Erythroblast (primary cell): ENCODE measurements around the gene TIMM13.

ENCODE experiments used
- GATA1 ChIP-seq: IDR thresholded peaks from 2 replicates; pipeline ENCODE4 v1.6.1; 2011; ENCODE audit warnings: low read depth, mild to moderate bottlenecking, control low read depth, low read length, moderate library complexity
- POLR2A ChIP-seq: IDR thresholded peaks from 2 replicates; pipeline ENCODE4 v1.6.1; 2011; ENCODE audit warnings: mild to moderate bottlenecking, low read length

DNA sequence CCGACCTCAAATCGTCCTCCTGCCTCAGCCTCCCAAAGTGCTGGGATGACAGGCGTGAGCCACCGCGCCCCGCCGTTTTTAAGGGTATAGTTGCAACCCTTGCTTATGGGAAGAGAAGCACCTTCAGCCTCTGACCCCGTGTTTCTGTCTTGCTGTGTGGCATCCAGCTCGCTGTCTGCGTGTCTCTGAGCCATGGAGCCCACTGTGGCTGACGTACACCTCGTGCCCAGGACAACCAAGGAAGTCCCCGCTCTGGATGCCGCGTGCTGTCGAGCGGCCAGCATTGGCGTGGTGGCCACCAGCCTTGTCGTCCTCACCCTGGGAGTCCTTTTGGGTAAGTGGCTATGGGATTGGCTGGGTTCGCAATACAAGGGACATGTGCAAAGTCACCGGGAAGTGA is 37.8 kb downstream of the TIMM13 start:
- TF ChIP-seq POLR2A (no peak), GATA1 (no peak)
